ENCODE data around the gene BEND6. TPM values are rescaled to one million over a fixed set of nuclear protein-coding genes. Genes with fewer than 3 reads are reported as not detected.

BEND6 gene
- total RNA-seq, 1 donor from 2014 or later: 1.2 TPM

GRCh38 chr6:56984884-56985283, 30.0 kb downstream of the BEND6 start:
- Mint-ChIP-seq H3K36me3 (ENCODE audit: unreplicated experiment) (no peaks in the 10 kb centered on the region), H3K27me3 (ENCODE audit: unreplicated experiment) (no peaks in the 10 kb centered on the region), H3K4me3 (ENCODE audit: unreplicated experiment) (no peak overlapping the region), H3K27ac (ENCODE audit: unreplicated experiment) (no peak overlapping the region), H3K9me3 (ENCODE audit: unreplicated experiment) (no peaks in the 10 kb centered on the region), H3K4me1 (ENCODE audit: low read depth, unreplicated experiment) (no peaks in the 10 kb centered on the region)
- TF ChIP-seq CTCF (IDR thresholded peaks at IDR 0.05; ENCODE audit: partially characterized antibody, unreplicated experiment): no peak
- DNase-seq: no peak

GRCh38 chr6:56986611-56987010, 31.7 kb downstream of the BEND6 start:
- H3K4me1 Mint-ChIP-seq (ENCODE audit: low read depth, unreplicated experiment): no peaks in the 10 kb centered on the region
- no peak overlapping the region for H3K4me3 Mint-ChIP-seq (ENCODE audit: unreplicated experiment)
- no peak for DNase-seq
- TF ChIP-seq CTCF (IDR thresholded peaks at IDR 0.05; ENCODE audit: partially characterized antibody, unreplicated experiment): no peak
- no peak overlapping the region for H3K27ac Mint-ChIP-seq (ENCODE audit: unreplicated experiment)
- no peaks in the 10 kb centered on the region for H3K36me3 Mint-ChIP-seq (ENCODE audit: unreplicated experiment)
- H3K9me3 Mint-ChIP-seq (ENCODE audit: unreplicated experiment): no peaks in the 10 kb centered on the region
- H3K27me3 Mint-ChIP-seq (ENCODE audit: unreplicated experiment): no peaks in the 10 kb centered on the region

- TF ChIP-seq CTCF (IDR thresholded peaks at IDR 0.05; ENCODE audit: partially characterized antibody, unreplicated experiment): no peak
- H3K27me3 Mint-ChIP-seq (ENCODE audit: unreplicated experiment): no peaks in the 10 kb centered on the region
- H3K36me3 Mint-ChIP-seq (ENCODE audit: unreplicated experiment): no peaks in the 10 kb centered on the region
- no peak overlapping the region for H3K4me3 Mint-ChIP-seq (ENCODE audit: unreplicated experiment)
- H3K9me3 Mint-ChIP-seq (ENCODE audit: unreplicated experiment): no peaks in the 10 kb centered on the region
- H3K27ac Mint-ChIP-seq (ENCODE audit: unreplicated experiment): no peak overlapping the region
- no peak for DNase-seq
- no peaks in the 10 kb centered on the region for H3K4me1 Mint-ChIP-seq (ENCODE audit: low read depth, unreplicated experiment)
Measured at GRCh38 chr6:56988145-56988544, 33.2 kb downstream of the BEND6 start.

- Mint-ChIP-seq H3K27me3 (ENCODE audit: unreplicated experiment) (no peaks in the 10 kb centered on the region), H3K27ac (ENCODE audit: unreplicated experiment) (no peak overlapping the region), H3K4me3 (ENCODE audit: unreplicated experiment) (no peak overlapping the region), H3K36me3 (ENCODE audit: unreplicated experiment) (no peaks in the 10 kb centered on the region), H3K4me1 (ENCODE audit: low read depth, unreplicated experiment) (no peaks in the 10 kb centered on the region), H3K9me3 (ENCODE audit: unreplicated experiment) (no peaks in the 10 kb centered on the region)
- no peak for TF ChIP-seq CTCF (IDR thresholded peaks at IDR 0.05; ENCODE audit: partially characterized antibody, unreplicated experiment)
- DNase-seq: no peak
Measured at GRCh38 chr6:56992036-56992435, 37.1 kb downstream of the BEND6 start.

GRCh38 chr6:56992703-56993102, 37.8 kb downstream of the BEND6 start:
- Mint-ChIP-seq H3K27me3 (ENCODE audit: unreplicated experiment) (no peaks in the 10 kb centered on the region), H3K36me3 (ENCODE audit: unreplicated experiment) (no peaks in the 10 kb centered on the region), H3K9me3 (ENCODE audit: unreplicated experiment) (no peaks in the 10 kb centered on the region), H3K27ac (ENCODE audit: unreplicated experiment) (no peak overlapping the region), H3K4me1 (ENCODE audit: low read depth, unreplicated experiment) (no peaks in the 10 kb centered on the region), H3K4me3 (ENCODE audit: unreplicated experiment) (no peak overlapping the region)
- no peak for DNase-seq
- TF ChIP-seq CTCF (IDR thresholded peaks at IDR 0.05; ENCODE audit: partially characterized antibody, unreplicated experiment): no peak
